Measurements from ENCODE around the gene LIPC. TPM values are rescaled to one million over a fixed set of nuclear protein-coding genes. Genes with fewer than 3 reads are reported as not detected.

The LIPC gene
- total and polyA plus RNA-seq, 9 of the 15 experiments (the other 6 are each of a cell fraction or from before 2014, with no cell fraction given): 0.07 to 0.41 (median 0.11) TPM; not detected in 2

DNA sequence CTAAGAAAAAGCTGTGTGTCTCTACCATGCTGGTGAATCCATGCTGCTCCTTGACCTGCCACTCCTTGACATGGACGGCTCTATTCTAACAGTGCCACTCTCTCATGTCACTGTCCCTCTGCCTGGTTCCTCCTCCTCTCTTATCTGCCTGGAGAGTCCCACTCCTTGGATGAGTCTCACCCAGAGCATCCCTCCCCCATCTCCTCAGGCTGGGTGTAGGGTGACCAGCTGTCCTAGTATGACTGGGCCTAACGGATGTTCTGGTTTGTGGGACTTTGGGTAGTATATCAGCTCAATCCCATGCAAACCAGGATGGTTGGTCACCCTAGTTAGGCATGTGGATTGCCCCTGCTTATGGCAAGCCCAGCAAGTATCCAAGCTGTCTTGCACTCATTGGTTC, 54.3 kb downstream of the LIPC start (continued):
- TF ChIP-seq MEIS2 (IDR thresholded peaks at IDR 0.05; ENCODE audit: partially characterized antibody) (peak; percentile 26), EHMT2 (IDR thresholded peaks at IDR 0.05) (peak; percentile 75; the same call in 1 of the 2 replicates), KAT2B (IDR thresholded peaks at IDR 0.05; ENCODE audit: low read depth, low read length) (no peak), NFIC (IDR thresholded peaks at IDR 0.05) (peak; percentile 30; the same call in 1 of the 2 replicates), MTA2 (IDR thresholded peaks at IDR 0.05; ENCODE audit: low read depth) (0 out of 2 replicates have a peak, but pooled peaks have one; percentile 33), HDAC6 (IDR thresholded peaks at IDR 0.05; ENCODE audit: low read depth, low read length) (no peak), TEAD2 (tag; IDR thresholded peaks at IDR 0.05) (no peak), ZNF282 (CRISPR knock-in tag; IDR thresholded peaks at IDR 0.05) (no peak), MAFF (IDR thresholded peaks at IDR 0.05; ENCODE audit: low read length) (no peak), DNMT1 (IDR thresholded peaks at IDR 0.05) (no peak), XRCC5 (IDR thresholded peaks at IDR 0.05; ENCODE audit: low read depth, low read length) (peak; percentile 37; the same call in 1 of the 2 replicates), SMARCA4 (IDR thresholded peaks at IDR 0.05) (peak; percentile 51; the same call in 1 of the 2 replicates), GABPB2 (CRISPR knock-in tag; conservative IDR thresholded peaks at IDR 0.05) (no peak), ETS2 (tag; IDR thresholded peaks at IDR 0.05; ENCODE audit: borderline replicate concordance, poor library complexity, severe bottlenecking) (no peak), ZFX (CRISPR knock-in tag; IDR thresholded peaks at IDR 0.05) (no peak), ARID1B (IDR thresholded peaks at IDR 0.05) (peak; percentile 69), RBM34 (IDR thresholded peaks at IDR 0.05; ENCODE audit: borderline replicate concordance, insufficient read depth, low read length) (no peak), ETV1 (tag; conservative IDR thresholded peaks at IDR 0.05; ENCODE audit: low read depth) (no peak), POLR3A (IDR thresholded peaks at IDR 0.05; ENCODE audit: borderline replicate concordance, extremely low read depth, insufficient read depth, insufficient read length) (no peak), ZNF695 (CRISPR knock-in tag; IDR thresholded peaks at IDR 0.05) (no peak), TRIM24 (IDR thresholded peaks at IDR 0.05) (peak; percentile 55 to 75; a peak in 3 of 4 replicates), RBM25 (IDR thresholded peaks at IDR 0.05; ENCODE audit: low read depth, low read length, severe bottlenecking) (no peak), TCF3 (CRISPR knock-in tag; IDR thresholded peaks at IDR 0.05) (peak; percentile 74), SMAD3 (CRISPR knock-in tag; conservative IDR thresholded peaks at IDR 0.05) (no peak), L3MBTL2 (IDR thresholded peaks at IDR 0.05) (no peak), MAFG (tag; conservative IDR thresholded peaks at IDR 0.05) (no peak), ZNF408 (CRISPR knock-in tag; IDR thresholded peaks at IDR 0.05; ENCODE audit: low read depth) (no peak), EP300 (IDR thresholded peaks at IDR 0.05; ENCODE audit: low read length) (peak; percentile 59; the same call in 1 of the 2 replicates), TARDBP (IDR thresholded peaks at IDR 0.05) (no peak), GATA2 (CRISPR knock-in tag; IDR thresholded peaks at IDR 0.05) (peak; percentile 47; the same call in 1 of the 2 replicates), HDAC1 (IDR thresholded peaks at IDR 0.05) (0 out of 4 replicates have a peak, but pooled peaks of 1 of the 2 experiments have one; percentile 43), TEAD4 (IDR thresholded peaks at IDR 0.05; ENCODE audit: low read length) (peak; percentile 30; the same call in 1 of the 2 replicates), TEAD4 (CRISPR knock-in tag; IDR thresholded peaks at IDR 0.05; ENCODE audit: borderline replicate concordance) (no peak), POLR2AphosphoS2 (IDR thresholded peaks at IDR 0.05; ENCODE audit: low read length) (no peak)
- TF ChIP-seq, protein P1, sequence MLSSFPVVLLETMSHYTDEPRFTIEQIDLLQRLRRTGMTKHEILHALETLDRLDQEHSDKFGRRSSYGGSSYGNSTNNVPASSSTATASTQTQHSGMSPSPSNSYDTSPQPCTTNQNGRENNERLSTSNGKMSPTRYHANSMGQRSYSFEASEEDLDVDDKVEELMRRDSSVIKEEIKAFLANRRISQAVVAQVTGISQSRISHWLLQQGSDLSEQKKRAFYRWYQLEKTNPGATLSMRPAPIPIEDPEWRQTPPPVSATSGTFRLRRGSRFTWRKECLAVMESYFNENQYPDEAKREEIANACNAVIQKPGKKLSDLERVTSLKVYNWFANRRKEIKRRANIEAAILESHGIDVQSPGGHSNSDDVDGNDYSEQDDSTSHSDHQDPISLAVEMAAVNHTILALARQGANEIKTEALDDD (IDR thresholded peaks at IDR 0.05): peak; percentile 97
